Cardiac fibroblast (primary cell): ENCODE measurements around the gene CYP4F22.
A peak's percentile ranks its signal among the peaks of the same experiment; 100 is the strongest.
"Not testable (repeated sequence)": the region's sequence is repeated elsewhere in the genome, so short reads cannot be mapped to it uniquely, and the experiment has no call there.

ENCODE experiments used
- DNase-seq, 2 donors: peaks; one replicate each; pipeline versions ENCODE4 v3.0.0 to v3.0.0-alpha.2; 2010; ENCODE audit warnings: low read depth in 2 of 2
- H3K4me3 ChIP-seq, 2 donors: replicated peaks in 1 of 2; 1 replicate in 1 of 2; 2 replicates in 1 of 2; pipeline ENCODE4 v1.5.1; 2011; ENCODE audit warnings: low read depth in 2 of 2, low read length in 2 of 2, mild to moderate bottlenecking in 2 of 2, moderate library complexity in 1 of 2
- TF ChIP-seq, protein P1 (sequence below): IDR thresholded peaks from one replicate; pipeline ENCODE4 v1.5.1; 2011; ENCODE audit warnings: low read depth, mild to moderate bottlenecking, low read length, inconsistent platforms

CYP4F22 gene

DNA sequence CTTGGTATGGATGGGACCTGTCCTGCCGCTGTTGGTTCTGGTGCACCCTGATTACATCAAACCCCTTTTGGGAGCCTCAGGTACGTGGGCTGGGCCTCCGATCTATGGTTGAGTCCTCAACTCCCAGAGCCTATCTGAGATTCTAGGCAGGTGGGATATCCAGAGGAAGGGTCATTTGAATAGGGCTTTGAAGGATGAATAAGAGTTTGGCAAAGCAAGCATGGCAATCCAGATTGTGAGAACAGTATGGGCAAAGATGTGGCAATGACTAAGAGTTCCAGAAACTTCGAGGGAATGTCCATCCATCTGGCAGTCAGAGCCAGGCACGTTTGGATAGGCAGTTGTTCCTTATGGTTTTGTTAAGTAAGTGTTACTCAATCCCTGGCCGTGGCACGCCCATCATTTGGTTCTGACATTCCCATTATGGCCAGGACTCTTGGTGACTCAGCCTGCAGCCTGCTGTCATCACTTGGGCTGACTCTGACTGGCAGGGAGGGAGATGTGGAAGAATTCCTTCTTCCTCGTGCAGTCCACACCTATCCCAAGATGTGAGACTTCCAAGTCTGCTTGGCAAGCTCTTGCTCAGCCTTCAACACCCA lies 21.5 kb downstream of the CYP4F22 start:
- TF ChIP-seq, protein P1, sequence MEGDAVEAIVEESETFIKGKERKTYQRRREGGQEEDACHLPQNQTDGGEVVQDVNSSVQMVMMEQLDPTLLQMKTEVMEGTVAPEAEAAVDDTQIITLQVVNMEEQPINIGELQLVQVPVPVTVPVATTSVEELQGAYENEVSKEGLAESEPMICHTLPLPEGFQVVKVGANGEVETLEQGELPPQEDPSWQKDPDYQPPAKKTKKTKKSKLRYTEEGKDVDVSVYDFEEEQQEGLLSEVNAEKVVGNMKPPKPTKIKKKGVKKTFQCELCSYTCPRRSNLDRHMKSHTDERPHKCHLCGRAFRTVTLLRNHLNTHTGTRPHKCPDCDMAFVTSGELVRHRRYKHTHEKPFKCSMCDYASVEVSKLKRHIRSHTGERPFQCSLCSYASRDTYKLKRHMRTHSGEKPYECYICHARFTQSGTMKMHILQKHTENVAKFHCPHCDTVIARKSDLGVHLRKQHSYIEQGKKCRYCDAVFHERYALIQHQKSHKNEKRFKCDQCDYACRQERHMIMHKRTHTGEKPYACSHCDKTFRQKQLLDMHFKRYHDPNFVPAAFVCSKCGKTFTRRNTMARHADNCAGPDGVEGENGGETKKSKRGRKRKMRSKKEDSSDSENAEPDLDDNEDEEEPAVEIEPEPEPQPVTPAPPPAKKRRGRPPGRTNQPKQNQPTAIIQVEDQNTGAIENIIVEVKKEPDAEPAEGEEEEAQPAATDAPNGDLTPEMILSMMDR = no peak
- peak in 1 of 2 donors; percentile 29 for DNase-seq
- H3K4me3 ChIP-seq = no peak overlapping the region

DNA sequence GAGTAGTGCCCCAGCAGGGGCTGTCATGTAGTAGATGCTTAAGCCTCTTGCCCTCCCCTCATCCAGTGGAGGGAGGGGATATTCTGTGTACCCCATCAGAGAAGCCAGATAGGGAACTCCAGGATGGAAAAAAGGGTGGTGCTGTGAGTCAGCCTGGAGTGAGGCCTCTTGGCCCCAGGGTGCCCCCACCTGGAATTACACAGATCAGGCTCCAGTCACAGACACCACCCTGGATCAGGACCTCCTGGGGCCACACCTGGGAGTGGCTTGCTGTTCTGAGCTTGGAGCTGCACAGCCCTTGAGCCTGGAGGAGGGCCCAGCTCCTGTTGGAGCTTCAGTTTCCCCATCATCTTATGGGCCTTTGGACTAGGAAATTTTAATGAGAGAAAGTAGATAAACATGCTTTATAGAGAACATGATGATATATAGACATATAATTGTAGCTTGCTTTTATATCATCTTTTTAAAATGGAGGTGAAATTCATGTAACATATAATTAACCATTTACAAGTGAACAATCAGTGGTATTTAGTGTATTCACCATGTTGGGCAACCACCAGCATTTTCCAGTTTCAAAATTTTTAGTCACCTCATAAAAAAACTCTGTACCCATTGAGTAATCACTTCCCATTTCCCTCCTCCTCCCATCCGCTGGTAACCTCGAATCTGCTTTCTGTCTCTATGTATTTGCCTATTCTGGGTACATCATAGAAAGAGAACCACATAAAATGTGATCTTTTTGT lies 24.6 kb downstream of the CYP4F22 start:
- TF ChIP-seq, protein P1 = no peak
- H3K4me3 ChIP-seq = no peak overlapping the region
- DNase-seq = peak in 1 of 2 donors; percentile 40

DNA sequence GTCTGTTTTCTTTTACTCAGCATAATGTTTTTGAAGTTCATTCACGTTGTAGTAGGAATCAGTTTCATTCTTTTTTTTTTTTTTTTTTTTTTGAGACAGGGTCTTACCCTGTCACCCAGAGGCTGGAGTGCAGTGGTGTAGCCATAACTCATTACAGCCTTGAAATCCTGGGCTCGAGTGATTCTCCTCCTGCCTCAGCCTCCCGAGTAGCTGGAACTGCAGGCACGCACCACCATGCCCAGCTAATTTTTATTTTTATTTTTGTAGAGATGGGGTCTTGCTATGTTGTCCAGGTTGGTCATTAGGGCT lies 25.2 kb downstream of the CYP4F22 start:
- DNase-seq, H3K4me3 ChIP-seq: not testable (repeated sequence)

DNA sequence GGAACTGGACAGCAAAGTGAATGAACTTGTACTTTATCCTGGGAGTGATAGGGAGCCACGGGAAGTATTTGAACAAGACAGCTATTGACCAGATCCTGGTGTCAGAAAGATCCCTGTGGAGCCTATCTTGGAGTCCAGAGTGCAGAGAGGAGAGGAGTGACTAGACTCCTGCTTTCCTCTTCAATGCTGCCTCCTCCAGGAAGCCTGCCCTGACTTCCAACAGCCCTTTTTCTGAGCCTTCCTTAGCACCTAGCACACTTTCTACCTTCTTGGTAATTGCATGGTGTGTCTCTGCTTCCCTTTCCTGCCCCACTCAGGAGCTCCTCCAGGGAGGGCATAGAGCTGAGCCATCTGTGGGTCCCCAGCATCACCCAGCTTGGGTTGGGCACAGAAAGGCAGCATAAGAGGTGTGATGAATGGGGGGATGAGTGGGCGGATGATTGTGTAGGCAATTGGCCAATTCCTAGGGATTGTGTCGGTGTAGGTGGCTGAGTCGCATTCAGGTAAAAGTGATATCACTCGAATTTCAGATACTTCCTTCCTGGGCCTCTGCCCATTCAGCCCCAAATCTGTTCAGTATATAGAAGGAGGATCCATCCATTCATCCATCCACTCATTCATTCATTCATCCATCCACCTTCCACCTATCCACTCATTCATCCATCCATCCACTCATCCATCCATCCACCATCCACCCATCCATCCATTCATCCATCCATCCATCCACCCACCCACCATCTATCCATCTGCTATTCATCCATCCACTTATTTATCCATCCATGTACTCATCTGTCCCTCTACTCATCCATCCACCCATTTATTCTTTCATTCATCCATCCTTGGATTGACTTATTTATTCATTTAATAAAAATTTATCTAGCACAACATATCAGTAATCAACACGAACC lies 26.9 kb downstream of the CYP4F22 start:
- TF ChIP-seq, protein P1 = no peak
- no peak for DNase-seq
- no peak overlapping the region for H3K4me3 ChIP-seq

DNA sequence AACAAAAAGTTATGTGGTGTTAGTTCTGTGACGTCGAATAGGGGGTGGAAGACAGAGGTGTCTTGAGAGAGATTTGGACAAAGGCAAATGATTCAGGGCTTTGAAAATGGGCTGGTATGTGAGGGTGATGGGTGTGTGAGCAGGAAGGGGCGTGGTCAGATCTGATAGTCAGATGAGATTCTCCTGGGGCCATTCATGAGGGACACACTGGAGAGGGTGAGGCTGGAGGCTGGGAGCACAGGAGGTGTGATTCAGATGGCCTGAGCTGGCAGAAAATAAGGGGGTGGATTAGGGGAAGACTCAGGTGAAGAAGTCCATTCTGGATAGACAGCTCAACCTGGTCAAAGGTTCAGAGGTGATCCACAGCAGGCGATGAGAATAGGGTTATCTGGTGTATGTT lies 28.0 kb downstream of the CYP4F22 start:
- TF ChIP-seq, protein P1 = no peak
- no peak overlapping the region for H3K4me3 ChIP-seq
- DNase-seq = no peak

DNA sequence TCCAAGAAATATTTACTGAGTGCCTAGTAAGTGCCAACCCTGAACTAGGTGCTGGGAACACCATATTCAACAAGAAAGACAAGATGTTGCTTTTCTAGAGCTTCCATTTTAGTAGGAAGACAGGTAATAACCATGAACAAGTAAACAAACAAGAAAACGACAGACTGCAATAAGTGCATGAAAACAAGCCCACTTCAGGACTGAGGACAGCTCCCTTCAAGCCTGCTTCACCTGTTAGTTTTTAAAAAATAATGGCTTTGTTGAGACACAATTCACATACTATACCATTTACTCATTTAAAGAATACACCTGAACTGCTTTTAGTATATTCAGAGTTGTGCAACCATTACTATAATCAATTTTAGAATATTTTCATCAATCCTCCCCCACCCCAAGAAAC lies 30.4 kb downstream of the CYP4F22 start:
- TF ChIP-seq, protein P1 = no peak
- no peak overlapping the region for H3K4me3 ChIP-seq
- DNase-seq = peak in 1 of 2 donors; percentile 23

DNA sequence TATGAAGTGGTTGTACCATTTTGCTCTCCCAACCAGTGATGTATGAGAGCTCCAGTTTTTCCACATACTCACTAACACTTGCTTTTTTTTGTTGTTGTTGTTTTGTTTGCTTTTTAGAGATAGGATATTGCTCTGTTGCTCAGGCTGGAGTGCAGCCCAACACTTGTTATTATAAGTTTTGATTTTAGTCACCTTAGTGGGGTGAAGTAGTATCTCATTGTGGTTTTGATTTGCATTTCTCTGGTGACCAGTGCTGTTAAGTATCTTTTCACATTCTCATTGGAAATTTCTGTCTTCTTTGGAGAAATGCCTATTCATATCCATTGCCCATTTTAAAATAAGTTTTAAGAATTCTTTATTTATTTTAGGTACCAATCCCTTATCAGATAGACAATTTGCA lies 31.3 kb downstream of the CYP4F22 start:
- no peak overlapping the region for H3K4me3 ChIP-seq
- no peak for DNase-seq
- TF ChIP-seq, protein P1 = no peak
